K562 (cell line): ENCODE data around the gene RAB41. TPM values are rescaled to one million over a fixed set of nuclear protein-coding genes. Genes with fewer than 3 reads are reported as not detected.
A peak's percentile ranks its signal among the peaks of the same experiment; 100 is the strongest.

Source experiments
- ARID3B ChIP-seq: fragments of 250-450 bp; sonication (Bioruptor Pico); IDR thresholded peaks from 2 replicates; pipeline ENCODE4 v1.4.0; 2020; ENCODE audit warnings: borderline replicate concordance
- ELK3 ChIP-seq: fragments of 450-650 bp; formaldehyde crosslinking; IDR thresholded peaks from 2 replicates; pipeline ENCODE4 v1.4.0; 2020; ENCODE audit warnings: mild to moderate bottlenecking
- EP400 ChIP-seq: fragments of 450-650 bp; IDR thresholded peaks from 2 replicates; pipeline ENCODE4 v1.6.1; 2017; ENCODE audit warnings: antibody characterized with exemption, mild to moderate bottlenecking, moderate library complexity
- EZH2 ChIP-seq: IDR thresholded peaks from 2 replicates; pipeline ENCODE4 v1.6.1; 2012; ENCODE audit warnings: low read depth, mild to moderate bottlenecking, inconsistent platforms, low read length, borderline replicate concordance
- FOSL1 ChIP-seq: fragments of 200-800 bp; sonication (Bioruptor generic); conservative IDR thresholded peaks from 2 replicates; pipeline ENCODE4 v1.6.1; 2016; ENCODE audit warnings: missing genetic modification characterization, missing compliant biosample characterization
- KAT7 ChIP-seq: sonication (generic); formaldehyde crosslinking; IDR thresholded peaks from 2 replicates; pipeline ENCODE4 v1.8.0; 2022; ENCODE audit warnings: missing genetic modification reagents, mild to moderate bottlenecking, borderline replicate concordance
- NBN ChIP-seq: fragments of 450-650 bp; IDR thresholded peaks from 2 replicates; pipeline ENCODE4 v1.6.1; 2016; ENCODE audit warnings: low read depth, mild to moderate bottlenecking
- NCOA6 ChIP-seq: fragments of 450-650 bp; IDR thresholded peaks from 2 replicates; pipeline ENCODE4 v1.6.1; 2017; ENCODE audit warnings: mild to moderate bottlenecking
- NKRF ChIP-seq: fragments of 450-650 bp; IDR thresholded peaks from 2 replicates; pipeline ENCODE4 v1.6.1; 2016; ENCODE audit warnings: borderline replicate concordance
- PCBP2 ChIP-seq: fragments of 200-400 bp; formaldehyde crosslinking; IDR thresholded peaks from 2 replicates; pipeline ENCODE4 v1.6.1; 2018; ENCODE audit warnings: low read length, low read depth, mild to moderate bottlenecking, moderate library complexity; ENCODE audit not compliant: poor library complexity, severe bottlenecking
- PHF21A ChIP-seq: fragments of 450-650 bp; IDR thresholded peaks from 2 replicates; pipeline ENCODE4 v1.6.1; 2017; ENCODE audit warnings: low read depth, borderline replicate concordance
- SMARCB1 ChIP-seq: IDR thresholded peaks from 2 replicates; pipeline ENCODE4 v1.6.1; 2011; ENCODE audit warnings: improper control_type of control experiment, low read depth; ENCODE audit not compliant: insufficient read length
- STAT5B ChIP-seq: fragments of 250-450 bp; sonication (Bioruptor Pico); IDR thresholded peaks from 2 replicates; pipeline ENCODE4 v1.8.0; 2021; ENCODE audit warnings: mild to moderate bottlenecking, inconsistent platforms
- ZBTB12 ChIP-seq: fragments of 250-450 bp; sonication (Bioruptor Pico); IDR thresholded peaks from 2 replicates; pipeline ENCODE4 v1.4.0; 2020
- ZBTB33 ChIP-seq: sonication (generic); formaldehyde crosslinking; IDR thresholded peaks from 2 replicates; pipeline ENCODE4 v1.8.1; 2023; ENCODE audit warnings: mild to moderate bottlenecking, missing genetic modification reagents
- ZC3H8 ChIP-seq: fragments of 450-650 bp; IDR thresholded peaks from 2 replicates; pipeline ENCODE4 v1.6.1; 2017
- polyA plus RNA-seq, 8 experiments: library from polyadenylated mRNA; depleted of rRNA in 4 of 8; stranded (reverse) in 5 of 8; unstranded in 3 of 8; fragments of >200 nt; fragmentation: Nextera tagmentation in 2 of 8; fragmentation: Illumina TruSeq in 1 of 8; extraction: Ambion mirVana in 2 of 8; extraction: Trizol in 1 of 8; gene quantifications; 2 replicates each; pipeline versions ENCODE4 v1.2.1 to v1.2.3, GENCODE V29; 2011 to 2014; ENCODE audit warnings: inconsistent platforms in 1 of 8, missing spikeins in 1 of 8
- total RNA-seq, 7 experiments: library from RNA; depleted of rRNA in 6 of 7; stranded (reverse); fragments of >200 nt in 6 of 7; fragmentation: Illumina TruSeq in 2 of 7; extraction: Trizol in 2 of 7; gene quantifications; 2 replicates each; pipeline versions ENCODE4 v1.2.1 to v1.2.3, GENCODE V29; 2011 to 2021; ENCODE audit warnings: low replicate concordance in 1 of 7

Gene RAB41
- total and polyA plus RNA-seq, 9 of the 15 experiments (the other 6 are each of a cell fraction or from before 2014, with no cell fraction given) = 0.08 TPM; not detected in 8

- TF ChIP-seq STAT5B = no peak
- peak; percentile 91 for TF ChIP-seq EP400
- no peak for TF ChIP-seq NCOA6
- no peak for TF ChIP-seq EZH2
- TF ChIP-seq FOSL1 (tag) = no peak
- peak; percentile 4; the same call in 1 of the 2 replicates for TF ChIP-seq PHF21A
- no peak for TF ChIP-seq ELK3 (CRISPR knock-in tag)
- no peak for TF ChIP-seq SMARCB1
- no peak for TF ChIP-seq PCBP2
- TF ChIP-seq KAT7 = no peak
- TF ChIP-seq ARID3B = no peak
- TF ChIP-seq NBN = no peak
- no peak for TF ChIP-seq ZBTB12 (CRISPR knock-in tag)
- no peak for TF ChIP-seq ZBTB33
- TF ChIP-seq NKRF = peak; percentile 65
- TF ChIP-seq ZC3H8 = no peak
These were observed 8.1 kb downstream of the RAB41 start, which contains the start of the genes KIF4A and PDZD11 (continued) for GRCh38 chrX:70289793-70290770.
